Upper lobe of left lung (tissue), 4 donors: ENCODE data around the gene TLE4.

ENCODE experiments used
- CTCF ChIP-seq, 6 experiments: fragments of 450-650 bp in 4 of 6; fragments of 200-600 bp in 2 of 6; sonication (generic) in 2 of 6; IDR thresholded peaks; one replicate each; pipeline ENCODE4 v1.5.1; 2016 to 2019; ENCODE audit warnings: antibody characterized with exemption in 6 of 6
- POLR2A ChIP-seq, 4 donors: fragments of 450-650 bp; IDR thresholded peaks; one replicate each; pipeline ENCODE4 v1.5.1; 2016 to 2017; ENCODE audit warnings: antibody characterized with exemption in 4 of 4, mild to moderate bottlenecking in 2 of 4
- POLR2AphosphoS5 ChIP-seq, 2 donors: sonication (generic); formaldehyde crosslinking; IDR thresholded peaks; one replicate each; pipeline ENCODE4 v1.5.1; 2017; ENCODE audit warnings: antibody characterized with exemption in 2 of 2

GRCh38 chr9:79575547-79575946 is 3.8 kb downstream of the TLE4 start:
- no peak for TF ChIP-seq POLR2AphosphoS5 (IDR thresholded peaks at IDR 0.05)
- no peak for TF ChIP-seq CTCF (IDR thresholded peaks at IDR 0.05)
- no peak for TF ChIP-seq POLR2A (IDR thresholded peaks at IDR 0.05)
